ENCODE measurements around the gene TSPYL4.

GRCh38 chr6:116244284-116244683, 9.6 kb downstream of the TSPYL4 start:
- no peak for TF ChIP-seq CTCF (conservative IDR thresholded peaks at IDR 0.05; ENCODE audit: low read length)
- TF ChIP-seq EZH2phosphoT487 (IDR thresholded peaks at IDR 0.05; ENCODE audit: borderline replicate concordance, low read depth, low read length), result no peak
